Measurements from ENCODE around the gene DCBLD2.

DNA sequence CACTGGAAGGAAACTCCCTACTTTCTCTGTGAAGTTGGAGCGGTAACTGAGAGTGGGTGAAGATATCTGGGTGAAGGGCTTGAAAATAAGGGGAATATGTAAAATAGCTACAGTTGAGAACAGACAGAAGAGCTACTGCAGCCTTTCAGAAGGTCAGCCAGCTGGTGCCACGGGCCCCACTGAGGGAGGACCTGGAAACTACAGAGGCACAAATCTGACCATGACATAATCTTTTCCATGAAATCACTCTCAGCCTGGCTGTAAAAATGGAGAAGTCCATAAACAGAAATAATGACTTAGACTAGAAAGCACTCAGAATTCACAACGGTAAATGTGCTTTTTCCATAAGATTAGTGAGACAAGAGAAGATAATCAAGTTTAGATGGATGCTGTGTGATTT, 91.9 kb downstream of the DCBLD2 start:
- TF ChIP-seq, protein P1, sequence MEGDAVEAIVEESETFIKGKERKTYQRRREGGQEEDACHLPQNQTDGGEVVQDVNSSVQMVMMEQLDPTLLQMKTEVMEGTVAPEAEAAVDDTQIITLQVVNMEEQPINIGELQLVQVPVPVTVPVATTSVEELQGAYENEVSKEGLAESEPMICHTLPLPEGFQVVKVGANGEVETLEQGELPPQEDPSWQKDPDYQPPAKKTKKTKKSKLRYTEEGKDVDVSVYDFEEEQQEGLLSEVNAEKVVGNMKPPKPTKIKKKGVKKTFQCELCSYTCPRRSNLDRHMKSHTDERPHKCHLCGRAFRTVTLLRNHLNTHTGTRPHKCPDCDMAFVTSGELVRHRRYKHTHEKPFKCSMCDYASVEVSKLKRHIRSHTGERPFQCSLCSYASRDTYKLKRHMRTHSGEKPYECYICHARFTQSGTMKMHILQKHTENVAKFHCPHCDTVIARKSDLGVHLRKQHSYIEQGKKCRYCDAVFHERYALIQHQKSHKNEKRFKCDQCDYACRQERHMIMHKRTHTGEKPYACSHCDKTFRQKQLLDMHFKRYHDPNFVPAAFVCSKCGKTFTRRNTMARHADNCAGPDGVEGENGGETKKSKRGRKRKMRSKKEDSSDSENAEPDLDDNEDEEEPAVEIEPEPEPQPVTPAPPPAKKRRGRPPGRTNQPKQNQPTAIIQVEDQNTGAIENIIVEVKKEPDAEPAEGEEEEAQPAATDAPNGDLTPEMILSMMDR (IDR thresholded peaks at IDR 0.05; ENCODE audit: low read depth, low read length), result no peak
- TF ChIP-seq EZH2phosphoT487 (IDR thresholded peaks at IDR 0.05; ENCODE audit: low read depth), result no peak

All from OCI-LY3 (cell line).